H1 (cell line): ENCODE measurements around the gene DPP3.

Experiments
- CREB1 ChIP-seq: IDR thresholded peaks from 2 replicates; pipeline ENCODE4 v1.6.1; 2012; ENCODE audit warnings: inconsistent platforms
- CTBP2 ChIP-seq: IDR thresholded peaks from 2 replicates; pipeline ENCODE4 v1.7.0; 2011; ENCODE audit warnings: borderline replicate concordance, mild to moderate bottlenecking, moderate library complexity, mixed read lengths, low read length; ENCODE audit not compliant: insufficient read depth, insufficient read length
- EZH2 ChIP-seq: fragments of 200-600 bp; sonication (generic); IDR thresholded peaks from 2 replicates; pipeline ENCODE4 v1.7.1; 2012; ENCODE audit warnings: low read depth, mild to moderate bottlenecking, moderate library complexity, low read length, inconsistent platforms; ENCODE audit not compliant: severe bottlenecking
- MAFK ChIP-seq: IDR thresholded peaks from 2 replicates; pipeline ENCODE4 v1.6.1; 2012; ENCODE audit warnings: low read depth, mild to moderate bottlenecking, improper control_type of control experiment, low read length
- POU5F1 ChIP-seq: IDR thresholded peaks from 2 replicates; pipeline ENCODE4 v1.6.1; 2011; ENCODE audit warnings: low read depth, mild to moderate bottlenecking, low read length, moderate library complexity
- RXRA ChIP-seq: IDR thresholded peaks from 2 replicates; pipeline ENCODE4 v1.6.1; 2011; ENCODE audit warnings: low read depth, mild to moderate bottlenecking, low read length, moderate library complexity; ENCODE audit not compliant: insufficient read depth
- SRF ChIP-seq: IDR thresholded peaks from 2 replicates; pipeline ENCODE4 v1.6.1; 2011; ENCODE audit warnings: mild to moderate bottlenecking, low read depth, low read length, moderate library complexity
- ZNF274 ChIP-seq: IDR thresholded peaks from 2 replicates; pipeline ENCODE4 v1.7.0; 2012; ENCODE audit warnings: low read length, borderline replicate concordance; ENCODE audit errors: extremely low read depth
- TF ChIP-seq, protein P1 (sequence below), 3 experiments: IDR thresholded peaks; 1 replicate in 2 of 3; 2 replicates in 1 of 3; pipeline versions ENCODE4 v1.5.1 to v1.6.1; 2011; ENCODE audit warnings: low read length in 3 of 3, mild to moderate bottlenecking in 3 of 3, inconsistent platforms in 2 of 3, low read depth in 1 of 3, moderate library complexity in 1 of 3; ENCODE audit not compliant: insufficient read depth in 1 of 3; ENCODE audit errors: control extremely low read depth in 1 of 3

GRCh38 chr11:66437979-66438503, 42.2 kb upstream of the DPP3 start:
- no peak for TF ChIP-seq RXRA
- TF ChIP-seq SRF = no peak
- no peak for TF ChIP-seq CTBP2
- TF ChIP-seq, protein P1, sequence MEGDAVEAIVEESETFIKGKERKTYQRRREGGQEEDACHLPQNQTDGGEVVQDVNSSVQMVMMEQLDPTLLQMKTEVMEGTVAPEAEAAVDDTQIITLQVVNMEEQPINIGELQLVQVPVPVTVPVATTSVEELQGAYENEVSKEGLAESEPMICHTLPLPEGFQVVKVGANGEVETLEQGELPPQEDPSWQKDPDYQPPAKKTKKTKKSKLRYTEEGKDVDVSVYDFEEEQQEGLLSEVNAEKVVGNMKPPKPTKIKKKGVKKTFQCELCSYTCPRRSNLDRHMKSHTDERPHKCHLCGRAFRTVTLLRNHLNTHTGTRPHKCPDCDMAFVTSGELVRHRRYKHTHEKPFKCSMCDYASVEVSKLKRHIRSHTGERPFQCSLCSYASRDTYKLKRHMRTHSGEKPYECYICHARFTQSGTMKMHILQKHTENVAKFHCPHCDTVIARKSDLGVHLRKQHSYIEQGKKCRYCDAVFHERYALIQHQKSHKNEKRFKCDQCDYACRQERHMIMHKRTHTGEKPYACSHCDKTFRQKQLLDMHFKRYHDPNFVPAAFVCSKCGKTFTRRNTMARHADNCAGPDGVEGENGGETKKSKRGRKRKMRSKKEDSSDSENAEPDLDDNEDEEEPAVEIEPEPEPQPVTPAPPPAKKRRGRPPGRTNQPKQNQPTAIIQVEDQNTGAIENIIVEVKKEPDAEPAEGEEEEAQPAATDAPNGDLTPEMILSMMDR (IDR thresholded peaks at IDR 0.05; ENCODE audit: control extremely low read depth in 1 of 3, insufficient read depth in 1 of 3, low read depth in 1 of 3, low read length in 3 of 3) = no peak
- TF ChIP-seq MAFK = no peak
- TF ChIP-seq EZH2 = no peak
- TF ChIP-seq ZNF274 = no peak
- no peak for TF ChIP-seq POU5F1
- no peak for TF ChIP-seq CREB1
